ENCODE measurements around the gene KCNJ14.
"Not testable (repeated sequence)": the region's sequence is repeated elsewhere in the genome, so short reads cannot be mapped to it uniquely, and the experiment has no call there.

KCNJ14 gene

GRCh38 chr19:48473161-48473966 is 18.0 kb downstream of the KCNJ14 start:
- DNase-seq: no peak

GRCh38 chr19:48474084-48474592 is 18.8 kb downstream of the KCNJ14 start:
- DNase-seq: no peak

GRCh38 chr19:48475369-48476068 is 20.1 kb downstream of the KCNJ14 start:
- no peak for DNase-seq

GRCh38 chr19:48476176-48476575 is 20.8 kb downstream of the KCNJ14 start:
- DNase-seq: no peak

GRCh38 chr19:48477067-48477685 is 21.8 kb downstream of the KCNJ14 start:
- DNase-seq: no peak

GRCh38 chr19:48477698-48478338 is 22.4 kb downstream of the KCNJ14 start:
- DNase-seq: no peak

GRCh38 chr19:48478339-48479256 is 23.2 kb downstream of the KCNJ14 start:
- DNase-seq: no peak

- no peak for DNase-seq
Measured at GRCh38 chr19:48479686-48480085, 24.3 kb downstream of the KCNJ14 start.

GRCh38 chr19:48480183-48480557 is 24.8 kb downstream of the KCNJ14 start:
- peak in 11 of 14 donors; percentile 24 to 81 (median 51) for DNase-seq

- peak in 11 of 14 donors; percentile 24 to 81 (median 53) for DNase-seq
Measured at GRCh38 chr19:48480558-48481500, 25.5 kb downstream of the KCNJ14 start.

GRCh38 chr19:48481846-48482639 is 26.7 kb downstream of the KCNJ14 start:
- DNase-seq: no peak

GRCh38 chr19:48483301-48483700 is 27.9 kb downstream of the KCNJ14 start:
- DNase-seq: no peak

- no peak for DNase-seq
Measured at GRCh38 chr19:48484247-48484893, 29.0 kb downstream of the KCNJ14 start.

GRCh38 chr19:48484931-48485612 is 29.7 kb downstream of the KCNJ14 start:
- DNase-seq: no peak

GRCh38 chr19:48486706-48487105 is 31.3 kb downstream of the KCNJ14 start:
- DNase-seq: not testable (repeated sequence)

GRCh38 chr19:48487544-48487943 is 32.2 kb downstream of the KCNJ14 start:
- DNase-seq: no peak

GRCh38 chr19:48487948-48488347 is 32.6 kb downstream of the KCNJ14 start:
- DNase-seq: peak in 5 of 14 donors; percentile 7 to 71 (median 19)

- not testable (repeated sequence) for DNase-seq
Measured at GRCh38 chr19:48488478-48488877, 33.1 kb downstream of the KCNJ14 start.

All from C1 segment of cervical spinal cord (tissue), 14 donors.